ENCODE results near the gene TRPM3. TPM values are rescaled to one million over a fixed set of nuclear protein-coding genes. Genes with fewer than 3 reads are reported as not detected.

TRPM3 gene
- polyA plus RNA-seq, 2 of the 4 experiments (the other 2 are of a cell fraction) = not detected

DNA sequence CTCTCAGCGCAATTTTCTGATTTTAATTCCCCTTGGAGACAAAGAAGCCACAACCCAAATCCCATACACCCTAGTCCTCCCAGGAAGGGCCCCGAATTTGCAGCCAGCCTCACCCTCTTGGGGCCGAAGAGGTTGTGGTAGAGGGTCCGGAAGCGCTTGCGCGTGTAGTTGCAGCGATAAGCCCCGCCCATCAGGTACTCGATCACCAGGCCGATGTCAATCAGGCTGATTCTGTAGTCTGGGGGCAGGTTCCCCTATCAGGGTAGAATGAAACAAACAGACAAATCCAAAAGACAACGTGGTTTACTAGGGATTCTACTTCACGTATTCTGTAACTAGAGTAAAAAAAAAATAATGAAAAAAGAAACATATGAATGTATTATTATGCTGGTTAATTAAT lies 496.3 kb downstream of the TRPM3 start:
- Histone ChIP-seq H3K9me3 (no peaks in the 10 kb centered on the region), H3K4me3 (no peak overlapping the region), H3K27ac (no peak overlapping the region), H3K4me2 (no peak overlapping the region), H3K4me1 (no peaks in the 10 kb centered on the region)
- DNase-seq (ENCODE audit: low read depth in 1 of 2, low spot score in 1 of 2) = no peak
- CTCF ChIA-PET = no interaction called here
- TF ChIP-seq RARB (CRISPR knock-in tag; IDR thresholded peaks at IDR 0.05) (no peak), FOXS1 (CRISPR knock-in tag; IDR thresholded peaks at IDR 0.05) (no peak), HMGXB4 (CRISPR knock-in tag; IDR thresholded peaks at IDR 0.05; ENCODE audit: borderline replicate concordance) (no peak), MYC (IDR thresholded peaks at IDR 0.05; ENCODE audit: borderline replicate concordance, low read length) (no peak), RAD21 (conservative IDR thresholded peaks at IDR 0.05 in 1 of 2, IDR thresholded peaks at IDR 0.05 in 1 of 2) (no peak), FOSL2 (IDR thresholded peaks at IDR 0.05) (no peak), FOSL2 (CRISPR knock-in tag; IDR thresholded peaks at IDR 0.05) (no peak), HOXA7 (CRISPR knock-in tag; IDR thresholded peaks at IDR 0.05) (no peak), ZNF302 (CRISPR knock-in tag; IDR thresholded peaks at IDR 0.05) (no peak), SREBF2 (IDR thresholded peaks at IDR 0.05) (no peak), KDM5A (IDR thresholded peaks at IDR 0.05) (no peak), CBX2 (IDR thresholded peaks at IDR 0.05; ENCODE audit: borderline replicate concordance, low read depth) (no peak), USF2 (IDR thresholded peaks at IDR 0.05) (no peak), PBX3 (IDR thresholded peaks at IDR 0.05) (no peak), MAZ (IDR thresholded peaks at IDR 0.05; ENCODE audit: borderline replicate concordance, low read depth, low read length) (no peak), ZSCAN20 (CRISPR knock-in tag; IDR thresholded peaks at IDR 0.05) (no peak), EP300 (IDR thresholded peaks at IDR 0.05) (no peak), ESRRA (IDR thresholded peaks at IDR 0.05; ENCODE audit: borderline replicate concordance, low read length) (no peak), HDAC2 (IDR thresholded peaks at IDR 0.05) (no peak), REST (IDR thresholded peaks at IDR 0.05) (no peak)
- TF ChIP-seq, protein P1, sequence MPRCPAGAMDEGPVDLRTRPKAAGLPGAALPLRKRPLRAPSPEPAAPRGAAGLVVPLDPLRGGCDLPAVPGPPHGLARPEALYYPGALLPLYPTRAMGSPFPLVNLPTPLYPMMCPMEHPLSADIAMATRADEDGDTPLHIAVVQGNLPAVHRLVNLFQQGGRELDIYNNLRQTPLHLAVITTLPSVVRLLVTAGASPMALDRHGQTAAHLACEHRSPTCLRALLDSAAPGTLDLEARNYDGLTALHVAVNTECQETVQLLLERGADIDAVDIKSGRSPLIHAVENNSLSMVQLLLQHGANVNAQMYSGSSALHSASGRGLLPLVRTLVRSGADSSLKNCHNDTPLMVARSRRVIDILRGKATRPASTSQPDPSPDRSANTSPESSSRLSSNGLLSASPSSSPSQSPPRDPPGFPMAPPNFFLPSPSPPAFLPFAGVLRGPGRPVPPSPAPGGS (IDR thresholded peaks at IDR 0.05) = no peak
- ATAC-seq = no peak
- 66% methylated on average over 13 of the region's 13 CpGs for WGBS (ENCODE audit: missing lambda C conversion rate)
- no peak for FAIRE-seq
- POLR2A ChIA-PET = no interaction called here

All from A549 (cell line).